ENCODE measurements around the gene OS9. TPM values are rescaled to one million over a fixed set of nuclear protein-coding genes. Genes with fewer than 3 reads are reported as not detected.

Gene OS9
- total and polyA plus RNA-seq, 2 donors (not counting 3 experiments of a cell fraction or from before 2014, with no cell fraction given) = 212 to 561 TPM

- H3K4me1 ChIP-seq (ENCODE audit: control insufficient read depth, extremely low read depth, insufficient read depth, low read length) = peaks cover 17% of the 10 kb centered on the region
- TF ChIP-seq EZH2 (IDR thresholded peaks at IDR 0.05; ENCODE audit: borderline replicate concordance, low read depth, low read length, severe bottlenecking) = no peak
- no peak for TF ChIP-seq MYC (IDR thresholded peaks at IDR 0.05; ENCODE audit: low read depth, low read length)
- no peak for TF ChIP-seq JUN (IDR thresholded peaks at IDR 0.05; ENCODE audit: borderline replicate concordance, insufficient read depth, insufficient read length, low read depth)
- TF ChIP-seq MAX (IDR thresholded peaks at IDR 0.05; ENCODE audit: insufficient read depth, insufficient read length) = no peak
- TF ChIP-seq FOS (IDR thresholded peaks at IDR 0.05; ENCODE audit: borderline replicate concordance, insufficient read depth, low read length) = no peak
- no peak for TF ChIP-seq POLR2A (IDR thresholded peaks at IDR 0.05; ENCODE audit: low read depth, low read length)
- no peak for TF ChIP-seq GATA2 (IDR thresholded peaks at IDR 0.05; ENCODE audit: insufficient read depth, insufficient read length, low read depth, low read length)
- no peak for TF ChIP-seq CTCF (IDR thresholded peaks at IDR 0.05; ENCODE audit: extremely low read depth in 1 of 2, insufficient read depth in 1 of 2, low read depth in 1 of 2, low read length in 2 of 2)
- no peak for TF ChIP-seq POLR2AphosphoS5 (IDR thresholded peaks at IDR 0.05; ENCODE audit: insufficient read depth, low read depth, low read length)
- no peak within 1 kb of the TSS for H3K9ac ChIP-seq (replicated peaks; ENCODE audit: extremely low read depth, insufficient read depth, low read length)
- BruUV-seq (replicated peaks) = no TSS peak
- intact Hi-C loops (cut with micrococcal nuclease) (no loop called here), dilution Hi-C loops (cut with MboI; ENCODE audit: extremely low pct_ligation_motif_present, low sequenced_read_pairs) (no loop called here)
- H2AFZ ChIP-seq (ENCODE audit: low read depth, low read length) = no peak within 1 kb of the TSS
- peak within 1 kb of the TSS; percentile 7 for H3K4me2 ChIP-seq (ENCODE audit: insufficient read depth, low read length)
- DNase-seq (ENCODE audit: low read depth, low spot score) (no peak), FAIRE-seq (no peak)
- H3K9me1 ChIP-seq (replicated peaks; ENCODE audit: control insufficient read depth, extremely low read depth, insufficient read depth, low read length) = no peaks in the 10 kb centered on the region
- H3K27ac ChIP-seq (ENCODE audit: insufficient read depth, low read depth, low read length) = no peak within 1 kb of the TSS
- ChIA-PET CTCF (interaction anchor here (2.5 to 2.6 kb wide), 2 partner anchors 11 to 18 kb away, joined by 17 to 48 read pairs; partner anchors contain the start of genes CYP27B1, EEF1AKMT3 and METTL1), POLR2A (no interaction called here)
- H3K9me3 ChIP-seq (replicated peaks; ENCODE audit: control insufficient read depth, insufficient read depth, low read length) = no peaks in the 10 kb centered on the region
- peaks cover 0 to 8% of the 10 kb centered on the region in 2 experiments for H3K36me3 ChIP-seq (ENCODE audit: control insufficient read depth in 2 of 2, extremely low read depth in 1 of 2, insufficient read depth in 2 of 2, low read length in 2 of 2)
- H3K27me3 ChIP-seq (ENCODE audit: control insufficient read depth in 2 of 2, insufficient read depth in 2 of 2, low read length in 2 of 2) = peaks cover 25 to 33% of the 10 kb centered on the region in 2 experiments
- peak within 1 kb of the TSS in 1 of 3 experiments; percentile 57 for H3K4me3 ChIP-seq (replicated peaks in 1 of 3; ENCODE audit: insufficient read depth in 1 of 3, low read depth in 1 of 3, low read length in 3 of 3)
- no peaks in the 10 kb centered on the region for H4K20me1 ChIP-seq (replicated peaks; ENCODE audit: control insufficient read depth, extremely low read depth, insufficient read depth, low read length)
- H3K79me2 ChIP-seq (ENCODE audit: control insufficient read depth, insufficient read depth, low read length) = peaks cover 19% of the 10 kb centered on the region
These were observed 60.7 kb downstream of the OS9 start, which contains the start of gene MARCHF9 for GRCh38 chr12:57754411-57755193. MARCHF9 (plus strand) TSS chr12:57755103; CDS start chr12:57755529, 426 bp downstream.
